T-helper 2 cell treated with Interferon-gamma antibody and Interleukin-4, amounts not matched to agents 5 μg/mL and 100 μg/mL, for 36 hours (primary cell): ENCODE results near the gene RPL13.
"Not testable (repeated sequence)": the region's sequence is repeated elsewhere in the genome, so short reads cannot be mapped to it uniquely, and the experiment has no call there.

ENCODE experiments used
- DNase-seq: peaks from one replicate; pipeline ENCODE4 v3.0.0; 2021; ENCODE audit warnings: low spot score
- H3K27ac Mint-ChIP-seq: one replicate; pipeline ENCODE4 v1.8.0; 2021; ENCODE audit warnings: mild to moderate bottlenecking, mixed read lengths
- H3K27me3 Mint-ChIP-seq: one replicate; pipeline ENCODE4 v1.8.0; 2021; ENCODE audit warnings: low read depth, mixed read lengths
- H3K36me3 Mint-ChIP-seq: one replicate; pipeline ENCODE4 v1.8.0; 2021; ENCODE audit warnings: low read depth, mixed read lengths
- H3K4me1 Mint-ChIP-seq: one replicate; pipeline ENCODE4 v1.8.0; 2021; ENCODE audit warnings: low read depth, mixed read lengths
- H3K4me3 Mint-ChIP-seq: one replicate; pipeline ENCODE4 v1.8.0; 2022; ENCODE audit warnings: mild to moderate bottlenecking, moderate library complexity, mixed read lengths
- H3K9me3 Mint-ChIP-seq: one replicate; pipeline ENCODE4 v1.8.0; 2021; ENCODE audit warnings: mixed read lengths

Gene RPL13

GRCh38 chr16:89562939-89563338 lies 2.5 kb downstream of the RPL13 start:
- peaks cover 45% of the 10 kb centered on the region for H3K36me3 Mint-ChIP-seq
- H3K4me3 Mint-ChIP-seq = peak overlapping the region; percentile 92
- H3K9me3 Mint-ChIP-seq = no peaks in the 10 kb centered on the region
- no peak overlapping the region for H3K27ac Mint-ChIP-seq
- no peaks in the 10 kb centered on the region for H3K27me3 Mint-ChIP-seq
- no peak for DNase-seq
- H3K4me1 Mint-ChIP-seq = peaks cover 35% of the 10 kb centered on the region

GRCh38 chr16:89563639-89564392 lies 3.3 kb downstream of the RPL13 start:
- H3K4me3 Mint-ChIP-seq = peak overlapping the region; percentile 24
- no peak for DNase-seq
- H3K9me3 Mint-ChIP-seq = no peaks in the 10 kb centered on the region
- H3K27me3 Mint-ChIP-seq = no peaks in the 10 kb centered on the region
- H3K27ac Mint-ChIP-seq = peak overlapping the region; percentile 11
- peaks cover 35% of the 10 kb centered on the region for H3K4me1 Mint-ChIP-seq
- H3K36me3 Mint-ChIP-seq = peaks cover 45% of the 10 kb centered on the region

GRCh38 chr16:89564476-89565255 lies 4.2 kb downstream of the RPL13 start:
- peak overlapping the region; percentile 36 for H3K4me3 Mint-ChIP-seq
- H3K9me3 Mint-ChIP-seq = no peaks in the 10 kb centered on the region
- H3K27me3 Mint-ChIP-seq = no peaks in the 10 kb centered on the region
- no peak for DNase-seq
- peak overlapping the region; percentile 57 for H3K27ac Mint-ChIP-seq
- peaks cover 45% of the 10 kb centered on the region for H3K36me3 Mint-ChIP-seq
- peaks cover 34% of the 10 kb centered on the region for H3K4me1 Mint-ChIP-seq

GRCh38 chr16:89565256-89565505 lies 4.7 kb downstream of the RPL13 start:
- Mint-ChIP-seq H3K4me1 (peaks cover 33% of the 10 kb centered on the region), H3K4me3 (peak overlapping the region; percentile 36), H3K36me3 (peaks cover 45% of the 10 kb centered on the region)

GRCh38 chr16:89565506-89566372 lies 5.3 kb downstream of the RPL13 start:
- Mint-ChIP-seq H3K27ac (peak overlapping the region; percentile 26), H3K36me3 (peaks cover 45% of the 10 kb centered on the region), H3K27me3 (no peaks in the 10 kb centered on the region), H3K4me1 (peaks cover 33% of the 10 kb centered on the region), H3K4me3 (peak overlapping the region; percentile 36), H3K9me3 (no peaks in the 10 kb centered on the region)
- DNase-seq = peak; percentile 56

More at GRCh38 chr16:89565256-89565505, 4.7 kb downstream of the RPL13 start:
- Mint-ChIP-seq H3K27me3 (no peaks in the 10 kb centered on the region), H3K9me3 (no peaks in the 10 kb centered on the region), H3K27ac (peak overlapping the region; percentile 7)
- DNase-seq = no peak

GRCh38 chr16:89567656-89568594 lies 7.4 kb downstream of the RPL13 start:
- Mint-ChIP-seq H3K27me3 (peaks cover 2% of the 10 kb centered on the region), H3K9me3 (no peaks in the 10 kb centered on the region), H3K27ac (no peak overlapping the region), H3K4me1 (peaks cover 22% of the 10 kb centered on the region), H3K36me3 (peaks cover 29% of the 10 kb centered on the region), H3K4me3 (no peak overlapping the region)
- DNase-seq = no peak

- Mint-ChIP-seq H3K9me3 (no peaks in the 10 kb centered on the region), H3K27me3 (peaks cover 10% of the 10 kb centered on the region), H3K27ac (no peak overlapping the region), H3K4me3 (no peak overlapping the region), H3K4me1 (peaks cover 14% of the 10 kb centered on the region), H3K36me3 (peaks cover 13% of the 10 kb centered on the region)
- DNase-seq = no peak
Measured at GRCh38 chr16:89569506-89570341, 9.2 kb downstream of the RPL13 start.

- DNase-seq = no peak
- no peak overlapping the region for H3K4me3 Mint-ChIP-seq
- peaks cover 9% of the 10 kb centered on the region for H3K4me1 Mint-ChIP-seq
- no peak overlapping the region for H3K27ac Mint-ChIP-seq
- no peaks in the 10 kb centered on the region for H3K9me3 Mint-ChIP-seq
- peaks cover 10% of the 10 kb centered on the region for H3K27me3 Mint-ChIP-seq
- H3K36me3 Mint-ChIP-seq = peaks cover 6% of the 10 kb centered on the region
Measured at GRCh38 chr16:89570342-89570923, 10.0 kb downstream of the RPL13 start.

- not testable (repeated sequence) for H3K36me3 Mint-ChIP-seq, H3K9me3 Mint-ChIP-seq, DNase-seq, H3K4me1 Mint-ChIP-seq, H3K27ac Mint-ChIP-seq, H3K27me3 Mint-ChIP-seq, H3K4me3 Mint-ChIP-seq
Measured at GRCh38 chr16:89570983-89571598, 10.6 kb downstream of the RPL13 start.

- Mint-ChIP-seq H3K4me3 (no peak overlapping the region), H3K9me3 (no peaks in the 10 kb centered on the region), H3K4me1 (peaks cover 4% of the 10 kb centered on the region), H3K27me3 (peaks cover 10% of the 10 kb centered on the region), H3K27ac (no peak overlapping the region), H3K36me3 (peaks cover 2% of the 10 kb centered on the region)
- DNase-seq = no peak
Measured at GRCh38 chr16:89571636-89572035, 11.2 kb downstream of the RPL13 start.

- Mint-ChIP-seq H3K36me3 (peaks cover 2% of the 10 kb centered on the region), H3K4me1 (peaks cover 4% of the 10 kb centered on the region), H3K4me3 (no peak overlapping the region), H3K9me3 (no peaks in the 10 kb centered on the region), H3K27ac (no peak overlapping the region), H3K27me3 (peaks cover 10% of the 10 kb centered on the region)
- DNase-seq = no peak
Measured at GRCh38 chr16:89572073-89572484, 11.6 kb downstream of the RPL13 start.
